K562 (cell line): ENCODE measurements around the gene EFHC2. TPM values are rescaled to one million over a fixed set of nuclear protein-coding genes. Genes with fewer than 3 reads are reported as not detected.

ENCODE experiments used
- ATAC-seq: fragments of 200-7000 bp; cut with Tn5 transposase; 3 replicates; pipeline ENCODE4 v1.9.1; 2020; ENCODE audit warnings: moderate library complexity
- BruUV-seq: library from RNA; stranded (reverse); fragments of 400-500 nt; replicated peaks from 2 replicates; lab custom pipeline; 2021; lab: Mats Ljungman, UMichigan
- CTCF ChIA-PET: fragments of 300-600 bp; formaldehyde crosslinking; extraction: SDS; loops from one replicate; lab custom pipeline; 2021; ENCODE audit warnings: low intra/inter-chr PET ratio; lab: Yijun Ruan, JAX
- POLR2A ChIA-PET: fragments of 300-600, 350-650 bp; sonication (Branson Sonifier 250); formaldehyde crosslinking; extraction: SDS; loops from one replicate; lab custom pipeline; 2021; ENCODE audit warnings: antibody characterized with exemption, inconsistent platforms; lab: Yijun Ruan, JAX
- DNase-seq, 4 experiments: peaks; one replicate each; pipeline versions ENCODE4 v3.0.0 to v3.0.0-alpha.2; 2011 to 2018; ENCODE audit warnings: low spot score in 3 of 4, mixed read lengths in 3 of 4; ENCODE audit errors: extremely low read depth in 1 of 4
- FAIRE-seq: peaks from 2 replicates; lab custom pipeline; 2011; peaks lifted over from hg19 to GRCh38; lab: Jason Lieb, UNC
- H2AFZ ChIP-seq: 2 replicates; pipeline ENCODE4 v1.6.0; 2011; ENCODE audit warnings: low read depth, low read length, control low read depth, inconsistent platforms
- H3K27ac ChIP-seq: fragments of 200-600 bp; 3 replicates; pipeline ENCODE4 v1.8.0; 2011; ENCODE audit warnings: low read depth, mild to moderate bottlenecking, control low read depth, inconsistent platforms, low read length, moderate library complexity, mixed read lengths; ENCODE audit errors: extremely low read depth
- H3K27me3 ChIP-seq, 2 experiments: fragments of 300-600 bp in 1 of 2; 2 replicates in 1 of 2; 3 replicates in 1 of 2; pipeline versions ENCODE4 v1.6.0 to v1.8.0; 2011; ENCODE audit warnings: inconsistent platforms in 2 of 2, low read length in 2 of 2, mild to moderate bottlenecking in 1 of 2, mixed read lengths in 1 of 2, moderate library complexity in 1 of 2; ENCODE audit not compliant: control insufficient read depth in 2 of 2, insufficient read depth in 2 of 2
- H3K36me3 ChIP-seq: fragments of 300-600 bp; 3 replicates; pipeline ENCODE4 v1.8.0; 2011; ENCODE audit warnings: mild to moderate bottlenecking, low read length, inconsistent platforms; ENCODE audit not compliant: control insufficient read depth, insufficient read depth
- H3K4me1 ChIP-seq, 2 experiments: fragments of 200-600 bp in 1 of 2; replicated peaks in 1 of 2; 2 replicates in 1 of 2; 3 replicates in 1 of 2; pipeline versions ENCODE4 v1.5.1 to v1.8.0; 2011; ENCODE audit warnings: inconsistent platforms in 2 of 2, low read length in 2 of 2, mild to moderate bottlenecking in 1 of 2, mixed read lengths in 1 of 2, moderate library complexity in 1 of 2; ENCODE audit not compliant: control insufficient read depth in 2 of 2, insufficient read depth in 2 of 2
- H3K4me2 ChIP-seq: 2 replicates; pipeline ENCODE4 v1.6.1; 2011; ENCODE audit warnings: low read length, control low read depth, inconsistent platforms, mixed read lengths; ENCODE audit not compliant: insufficient read depth
- H3K4me3 ChIP-seq: fragments of 200-600 bp; sonication (generic), shearing (Covaris generic); 2 replicates; pipeline ENCODE4 v1.5.1; 2016; ENCODE audit warnings: control low read depth, inconsistent platforms
- H3K79me2 ChIP-seq: fragments of 200-600 bp; 3 replicates; pipeline ENCODE4 v1.8.0; 2011; ENCODE audit warnings: low read length, inconsistent platforms; ENCODE audit not compliant: control insufficient read depth, insufficient read depth
- H3K9ac ChIP-seq, 2 experiments: 2 replicates each; pipeline versions ENCODE4 v1.6.0 to v1.6.1; 2011; ENCODE audit warnings: low read depth in 2 of 2, low read length in 2 of 2, control low read depth in 1 of 2, inconsistent platforms in 1 of 2, mild to moderate bottlenecking in 1 of 2, mixed read lengths in 1 of 2; ENCODE audit not compliant: insufficient read depth in 1 of 2
- H3K9me1 ChIP-seq: one replicate; pipeline ENCODE4 v1.6.0; 2011; ENCODE audit warnings: inconsistent platforms, mild to moderate bottlenecking, low read length, moderate library complexity; ENCODE audit not compliant: control insufficient read depth, insufficient read depth
- H3K9me3 ChIP-seq: replicated peaks from 2 replicates; pipeline ENCODE4 v1.5.1; 2011; ENCODE audit warnings: low read depth, low read length, inconsistent platforms; ENCODE audit not compliant: control insufficient read depth, insufficient read depth
- H4K20me1 ChIP-seq: replicated peaks from 2 replicates; pipeline ENCODE4 v1.6.1; 2011; ENCODE audit warnings: low read length, inconsistent platforms, mixed read lengths; ENCODE audit not compliant: control insufficient read depth, insufficient read depth
- SRSF1 ChIP-seq: fragments of 200-400 bp; formaldehyde crosslinking; IDR thresholded peaks from 2 replicates; pipeline ENCODE4 v1.6.1; 2017; ENCODE audit warnings: mild to moderate bottlenecking, low read depth, low read length, moderate library complexity
- WGBS: fragments of 100-300 bp; shearing (Covaris generic); methylation state at CpG from one replicate; pipeline ENCODE4 v1.1.6; 2016; ENCODE audit warnings: low coverage, mixed read lengths; ENCODE audit not compliant: insufficient coverage; ENCODE audit errors: missing lambda C conversion rate; 5-methylcytosine and 5-hydroxymethylcytosine counted together
- in situ Hi-C: fragments of 300-500 bp; cut with MboI; formaldehyde crosslinking; loops from 4 replicates; pipeline ENCODE4 v1.15.0; 2018; ENCODE audit warnings: inconsistent platforms, mixed read lengths
- intact Hi-C: fragments of 100-400 bp; cut with micrococcal nuclease; formaldehyde crosslinking; loops from 2 replicates; pipeline ENCODE4 v1.14.2; 2022
- polyA plus RNA-seq, 8 experiments: library from polyadenylated mRNA; depleted of rRNA in 4 of 8; stranded (reverse) in 5 of 8; unstranded in 3 of 8; fragments of >200 nt; fragmentation: Nextera tagmentation in 2 of 8; fragmentation: Illumina TruSeq in 1 of 8; extraction: Ambion mirVana in 2 of 8; extraction: Trizol in 1 of 8; gene quantifications; 2 replicates each; pipeline versions ENCODE4 v1.2.1 to v1.2.3, GENCODE V29; 2011 to 2014; ENCODE audit warnings: inconsistent platforms in 1 of 8, missing spikeins in 1 of 8
- total RNA-seq, 7 experiments: library from RNA; depleted of rRNA in 6 of 7; stranded (reverse); fragments of >200 nt in 6 of 7; fragmentation: Illumina TruSeq in 2 of 7; extraction: Trizol in 2 of 7; gene quantifications; 2 replicates each; pipeline versions ENCODE4 v1.2.1 to v1.2.3, GENCODE V29; 2011 to 2021; ENCODE audit warnings: low replicate concordance in 1 of 7
- TF ChIP-seq, protein P1 (sequence below): fragments of 450-650 bp; IDR thresholded peaks from 2 replicates; pipeline ENCODE4 v1.6.1; 2016; ENCODE audit warnings: mild to moderate bottlenecking
- TF ChIP-seq, protein P2 (sequence below): sonication (generic); formaldehyde crosslinking; IDR thresholded peaks from 2 replicates; pipeline ENCODE4 v1.8.1; 2023; ENCODE audit warnings: mild to moderate bottlenecking, missing genetic modification reagents

The EFHC2 gene
- total and polyA plus RNA-seq, 9 of the 15 experiments (the other 6 are each of a cell fraction or from before 2014, with no cell fraction given), result 1.3 to 8.1 (median 3.0) TPM

DNA sequence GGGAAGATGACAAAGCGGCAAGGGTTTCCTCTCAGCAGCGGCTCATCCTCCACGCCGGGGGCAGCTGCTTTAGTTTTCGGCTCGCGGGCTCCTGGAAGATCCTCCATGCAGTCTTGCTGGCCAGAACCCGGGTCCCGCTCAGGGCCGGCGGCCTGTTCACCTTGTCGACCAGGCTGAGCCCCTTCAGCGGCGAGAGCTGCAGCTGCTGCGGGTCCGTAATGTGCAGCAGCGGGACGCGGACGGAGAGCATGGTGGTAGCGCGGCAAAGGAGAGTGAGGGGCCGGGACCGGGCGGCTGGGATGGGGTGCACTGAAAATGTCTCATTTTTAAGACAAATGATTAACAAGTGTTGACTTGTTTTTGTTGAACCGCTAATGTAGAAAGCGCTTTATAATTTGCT, 33.2 kb downstream of the EFHC2 start:
- intact Hi-C loops, result loop anchor here (5.0 kb wide), 1 partner anchor 58 kb away; no protein-coding TSS in a partner anchor
- no peaks in the 10 kb centered on the region for H3K36me3 ChIP-seq
- FAIRE-seq (no peak), ATAC-seq (no peak), DNase-seq (no peak)
- H3K9me1 ChIP-seq, result no peaks in the 10 kb centered on the region
- no TSS peak for BruUV-seq
- no peaks in the 10 kb centered on the region for H4K20me1 ChIP-seq
- H3K4me3 ChIP-seq, result no peak overlapping the region
- H3K9ac ChIP-seq, result no peak overlapping the region
- in situ Hi-C loops, result no loop called here
- H3K4me1 ChIP-seq, result peaks cover 0 to 13% of the 10 kb centered on the region in 2 experiments; a peak in 3 of 5 replicates
- no peaks in the 10 kb centered on the region for H3K9me3 ChIP-seq
- TF ChIP-seq, protein P1, sequence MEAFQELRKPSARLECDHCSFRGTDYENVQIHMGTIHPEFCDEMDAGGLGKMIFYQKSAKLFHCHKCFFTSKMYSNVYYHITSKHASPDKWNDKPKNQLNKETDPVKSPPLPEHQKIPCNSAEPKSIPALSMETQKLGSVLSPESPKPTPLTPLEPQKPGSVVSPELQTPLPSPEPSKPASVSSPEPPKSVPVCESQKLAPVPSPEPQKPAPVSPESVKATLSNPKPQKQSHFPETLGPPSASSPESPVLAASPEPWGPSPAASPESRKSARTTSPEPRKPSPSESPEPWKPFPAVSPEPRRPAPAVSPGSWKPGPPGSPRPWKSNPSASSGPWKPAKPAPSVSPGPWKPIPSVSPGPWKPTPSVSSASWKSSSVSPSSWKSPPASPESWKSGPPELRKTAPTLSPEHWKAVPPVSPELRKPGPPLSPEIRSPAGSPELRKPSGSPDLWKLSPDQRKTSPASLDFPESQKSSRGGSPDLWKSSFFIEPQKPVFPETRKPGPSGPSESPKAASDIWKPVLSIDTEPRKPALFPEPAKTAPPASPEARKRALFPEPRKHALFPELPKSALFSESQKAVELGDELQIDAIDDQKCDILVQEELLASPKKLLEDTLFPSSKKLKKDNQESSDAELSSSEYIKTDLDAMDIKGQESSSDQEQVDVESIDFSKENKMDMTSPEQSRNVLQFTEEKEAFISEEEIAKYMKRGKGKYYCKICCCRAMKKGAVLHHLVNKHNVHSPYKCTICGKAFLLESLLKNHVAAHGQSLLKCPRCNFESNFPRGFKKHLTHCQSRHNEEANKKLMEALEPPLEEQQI, result 0 out of 2 replicates have a peak, but pooled peaks have one; percentile 22
- no peak for TF ChIP-seq SRSF1
- TF ChIP-seq, protein P2, sequence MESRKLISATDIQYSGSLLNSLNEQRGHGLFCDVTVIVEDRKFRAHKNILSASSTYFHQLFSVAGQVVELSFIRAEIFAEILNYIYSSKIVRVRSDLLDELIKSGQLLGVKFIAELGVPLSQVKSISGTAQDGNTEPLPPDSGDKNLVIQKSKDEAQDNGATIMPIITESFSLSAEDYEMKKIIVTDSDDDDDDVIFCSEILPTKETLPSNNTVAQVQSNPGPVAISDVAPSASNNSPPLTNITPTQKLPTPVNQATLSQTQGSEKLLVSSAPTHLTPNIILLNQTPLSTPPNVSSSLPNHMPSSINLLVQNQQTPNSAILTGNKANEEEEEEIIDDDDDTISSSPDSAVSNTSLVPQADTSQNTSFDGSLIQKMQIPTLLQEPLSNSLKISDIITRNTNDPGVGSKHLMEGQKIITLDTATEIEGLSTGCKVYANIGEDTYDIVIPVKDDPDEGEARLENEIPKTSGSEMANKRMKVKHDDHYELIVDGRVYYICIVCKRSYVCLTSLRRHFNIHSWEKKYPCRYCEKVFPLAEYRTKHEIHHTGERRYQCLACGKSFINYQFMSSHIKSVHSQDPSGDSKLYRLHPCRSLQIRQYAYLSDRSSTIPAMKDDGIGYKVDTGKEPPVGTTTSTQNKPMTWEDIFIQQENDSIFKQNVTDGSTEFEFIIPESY (CRISPR knock-in tag), result 0 out of 2 replicates have a peak, but pooled peaks have one; percentile 35
- H3K79me2 ChIP-seq, result no peaks in the 10 kb centered on the region
- POLR2A ChIA-PET, result no interaction called here
- CTCF ChIA-PET, result no interaction called here
- no peak overlapping the region for H3K27ac ChIP-seq
- no peaks in the 10 kb centered on the region for H3K27me3 ChIP-seq
- H3K4me2 ChIP-seq, result no peak overlapping the region
- H2AFZ ChIP-seq, result no peak overlapping the region
- WGBS, result 95% methylated on average over 12 of the region's 27 CpGs
